ENCODE data around the gene THTPA. TPM values are rescaled to one million over a fixed set of nuclear protein-coding genes. Genes with fewer than 3 reads are reported as not detected.

THTPA gene
- total RNA-seq, 1 experiment from 2014 or later, result 20.0 TPM

DNA sequence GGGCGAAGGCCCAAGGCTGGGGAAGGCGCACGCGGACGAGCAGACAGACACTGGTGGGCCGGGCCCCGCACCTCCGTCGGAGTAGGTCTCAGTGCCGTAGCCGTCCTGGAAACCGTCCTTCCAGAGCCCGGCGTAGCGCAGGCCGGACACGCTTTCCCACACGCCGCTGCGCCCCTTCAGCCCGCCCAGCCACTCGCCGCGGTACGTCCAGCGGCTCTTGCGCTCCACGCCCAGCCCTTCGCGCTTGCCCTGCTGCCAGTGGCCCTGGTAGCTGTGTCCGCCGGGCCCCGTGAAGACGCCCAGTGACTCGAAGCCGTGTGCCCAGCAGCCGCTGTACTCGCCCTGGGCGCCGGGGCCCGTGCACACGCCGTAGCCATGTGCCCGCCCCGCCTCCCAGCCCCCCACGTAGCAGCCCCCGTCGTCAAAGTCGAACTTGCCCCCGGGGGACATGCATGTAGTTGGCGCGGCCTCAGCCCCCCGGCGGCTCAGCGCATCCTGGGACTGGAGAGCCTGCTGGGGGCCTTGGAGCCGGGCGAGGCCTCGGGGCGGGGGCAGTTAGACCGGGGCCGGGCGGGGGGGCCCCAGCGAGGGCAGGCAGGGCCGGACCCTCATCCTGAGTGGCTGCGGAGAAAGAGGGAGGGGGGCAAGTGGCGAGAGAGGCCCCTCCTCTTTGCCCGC is 21.1 kb downstream of the THTPA start (continued):
- TF ChIP-seq GTF2I (CRISPR knock-in tag; conservative IDR thresholded peaks at IDR 0.05) (no peak), MXD4 (CRISPR knock-in tag; IDR thresholded peaks at IDR 0.05; ENCODE audit: borderline replicate concordance) (no peak), ATF2 (CRISPR knock-in tag; IDR thresholded peaks at IDR 0.05; ENCODE audit: borderline replicate concordance, low read depth) (no peak), FOXP4 (CRISPR knock-in tag; IDR thresholded peaks at IDR 0.05) (peak; percentile 83; the same call in 1 of the 2 replicates), IRF2 (CRISPR knock-in tag; IDR thresholded peaks at IDR 0.05; ENCODE audit: borderline replicate concordance, low read depth) (no peak), NFE2L1 (CRISPR knock-in tag; IDR thresholded peaks at IDR 0.05) (no peak), ZBTB21 (CRISPR knock-in tag; IDR thresholded peaks at IDR 0.05; ENCODE audit: borderline replicate concordance) (peak; percentile 69; the same call in 1 of the 2 replicates), PRDM15 (CRISPR knock-in tag; IDR thresholded peaks at IDR 0.05) (peak; percentile 67; the same call in 1 of the 2 replicates), ETV6 (CRISPR knock-in tag; IDR thresholded peaks at IDR 0.05) (peak; percentile 36; the same call in 1 of the 2 replicates)
- TF ChIP-seq, protein P1, sequence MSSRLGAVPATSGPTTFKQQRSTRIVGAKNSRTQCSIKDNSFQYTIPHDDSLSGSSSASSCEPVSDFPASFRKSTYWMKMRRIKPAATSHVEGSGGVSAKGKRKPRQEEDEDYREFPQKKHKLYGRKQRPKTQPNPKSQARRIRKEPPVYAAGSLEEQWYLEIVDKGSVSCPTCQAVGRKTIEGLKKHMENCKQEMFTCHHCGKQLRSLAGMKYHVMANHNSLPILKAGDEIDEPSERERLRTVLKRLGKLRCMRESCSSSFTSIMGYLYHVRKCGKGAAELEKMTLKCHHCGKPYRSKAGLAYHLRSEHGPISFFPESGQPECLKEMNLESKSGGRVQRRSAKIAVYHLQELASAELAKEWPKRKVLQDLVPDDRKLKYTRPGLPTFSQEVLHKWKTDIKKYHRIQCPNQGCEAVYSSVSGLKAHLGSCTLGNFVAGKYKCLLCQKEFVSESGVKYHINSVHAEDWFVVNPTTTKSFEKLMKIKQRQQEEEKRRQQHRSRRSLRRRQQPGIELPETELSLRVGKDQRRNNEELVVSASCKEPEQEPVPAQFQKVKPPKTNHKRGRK (CRISPR knock-in tag; IDR thresholded peaks at IDR 0.05; ENCODE audit: borderline replicate concordance), result no peak
- TF ChIP-seq, protein P2, sequence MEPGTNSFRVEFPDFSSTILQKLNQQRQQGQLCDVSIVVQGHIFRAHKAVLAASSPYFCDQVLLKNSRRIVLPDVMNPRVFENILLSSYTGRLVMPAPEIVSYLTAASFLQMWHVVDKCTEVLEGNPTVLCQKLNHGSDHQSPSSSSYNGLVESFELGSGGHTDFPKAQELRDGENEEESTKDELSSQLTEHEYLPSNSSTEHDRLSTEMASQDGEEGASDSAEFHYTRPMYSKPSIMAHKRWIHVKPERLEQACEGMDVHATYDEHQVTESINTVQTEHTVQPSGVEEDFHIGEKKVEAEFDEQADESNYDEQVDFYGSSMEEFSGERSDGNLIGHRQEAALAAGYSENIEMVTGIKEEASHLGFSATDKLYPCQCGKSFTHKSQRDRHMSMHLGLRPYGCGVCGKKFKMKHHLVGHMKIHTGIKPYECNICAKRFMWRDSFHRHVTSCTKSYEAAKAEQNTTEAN (CRISPR knock-in tag; IDR thresholded peaks at IDR 0.05), result peak; percentile 48; the same call in 1 of the 2 replicates

DNA sequence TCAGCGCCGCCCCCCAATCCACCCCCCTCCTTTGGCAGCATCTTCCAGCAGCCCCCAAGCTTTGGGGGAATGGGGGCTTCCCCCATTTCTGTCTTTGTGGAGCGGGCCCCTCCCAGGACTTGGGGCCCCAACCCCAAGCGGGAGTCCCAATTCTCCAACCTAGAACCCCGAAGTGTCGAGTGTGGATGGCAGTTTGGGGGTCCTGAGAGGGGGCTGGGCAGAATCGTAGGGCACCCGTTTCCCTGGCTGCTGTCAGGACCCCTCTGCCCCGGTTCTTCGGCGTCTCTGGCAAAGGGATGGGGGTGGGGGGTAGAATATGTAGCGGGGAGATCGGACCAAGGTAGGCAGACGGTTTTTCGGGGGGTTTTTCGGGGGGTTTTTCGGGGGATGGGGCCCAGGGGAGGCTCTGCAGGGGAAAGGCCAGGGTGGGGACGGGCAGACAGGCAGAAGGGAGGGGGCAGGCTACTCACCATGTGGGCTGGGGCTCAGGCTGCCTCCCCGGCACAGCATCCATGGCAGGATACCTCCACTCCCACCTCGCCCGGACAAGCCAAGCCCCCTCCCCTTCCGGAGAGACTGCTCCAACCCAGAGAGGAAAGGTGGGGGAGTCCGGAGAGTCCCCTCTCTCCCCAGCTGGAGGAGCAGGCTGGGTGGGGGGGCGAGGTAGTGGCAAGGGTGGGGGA is 21.8 kb downstream of the THTPA start:
- CTCF ChIA-PET, result interaction anchor here (0.7 to 4.8 kb wide), 8 partner anchors 9 to 333 kb away, joined by 3 to 38 read pairs (median 8); no protein-coding TSS in a partner anchor
- peaks cover 36% of the 10 kb centered on the region for H3K27me3 Mint-ChIP-seq (ENCODE audit: low read depth)
- peak; percentile 32 for ATAC-seq
- DNase-seq (ENCODE audit: low spot score), result peak; percentile 69
- H3K27ac Mint-ChIP-seq, result no peak overlapping the region
- H3K4me3 Mint-ChIP-seq, result peak overlapping the region; percentile 73
- peaks cover 32% of the 10 kb centered on the region for H3K4me1 Mint-ChIP-seq
- peaks cover 15% of the 10 kb centered on the region for H3K36me3 Mint-ChIP-seq
- H3K9me3 Mint-ChIP-seq, result 0 out of 2 replicates have a peak, but pooled peaks cover 4% of the 10 kb centered on the region
- POLR2A ChIA-PET, result interaction anchor here (0.6 to 1.1 kb wide), 5 partner anchors 10 to 98 kb away, joined by 3 to 6 read pairs (median 3); partner anchors contain the start of gene AP1G2
- TF ChIP-seq KAT7 (CRISPR knock-in tag; IDR thresholded peaks at IDR 0.05; ENCODE audit: borderline replicate concordance) (no peak), ETV6 (CRISPR knock-in tag; IDR thresholded peaks at IDR 0.05) (no peak), JUN (CRISPR knock-in tag; IDR thresholded peaks at IDR 0.05) (no peak), ATF3 (CRISPR knock-in tag; conservative IDR thresholded peaks at IDR 0.05) (no peak), HMGA2 (CRISPR knock-in tag; IDR thresholded peaks at IDR 0.05) (no peak), ZBTB21 (CRISPR knock-in tag; IDR thresholded peaks at IDR 0.05; ENCODE audit: borderline replicate concordance) (no peak), PRDM15 (CRISPR knock-in tag; IDR thresholded peaks at IDR 0.05) (no peak), GABPB1 (CRISPR knock-in tag; IDR thresholded peaks at IDR 0.05) (no peak), NR3C1 (CRISPR knock-in tag; conservative IDR thresholded peaks at IDR 0.05; ENCODE audit: low read depth) (no peak)
